Measurements from ENCODE around the gene EVA1B. TPM values are rescaled to one million over a fixed set of nuclear protein-coding genes. Genes with fewer than 3 reads are reported as not detected.
A peak's percentile ranks its signal among the peaks of the same experiment; 100 is the strongest.

Gene EVA1B
- total RNA-seq, 1 experiment from 2014 or later = 32.0 TPM

DNA sequence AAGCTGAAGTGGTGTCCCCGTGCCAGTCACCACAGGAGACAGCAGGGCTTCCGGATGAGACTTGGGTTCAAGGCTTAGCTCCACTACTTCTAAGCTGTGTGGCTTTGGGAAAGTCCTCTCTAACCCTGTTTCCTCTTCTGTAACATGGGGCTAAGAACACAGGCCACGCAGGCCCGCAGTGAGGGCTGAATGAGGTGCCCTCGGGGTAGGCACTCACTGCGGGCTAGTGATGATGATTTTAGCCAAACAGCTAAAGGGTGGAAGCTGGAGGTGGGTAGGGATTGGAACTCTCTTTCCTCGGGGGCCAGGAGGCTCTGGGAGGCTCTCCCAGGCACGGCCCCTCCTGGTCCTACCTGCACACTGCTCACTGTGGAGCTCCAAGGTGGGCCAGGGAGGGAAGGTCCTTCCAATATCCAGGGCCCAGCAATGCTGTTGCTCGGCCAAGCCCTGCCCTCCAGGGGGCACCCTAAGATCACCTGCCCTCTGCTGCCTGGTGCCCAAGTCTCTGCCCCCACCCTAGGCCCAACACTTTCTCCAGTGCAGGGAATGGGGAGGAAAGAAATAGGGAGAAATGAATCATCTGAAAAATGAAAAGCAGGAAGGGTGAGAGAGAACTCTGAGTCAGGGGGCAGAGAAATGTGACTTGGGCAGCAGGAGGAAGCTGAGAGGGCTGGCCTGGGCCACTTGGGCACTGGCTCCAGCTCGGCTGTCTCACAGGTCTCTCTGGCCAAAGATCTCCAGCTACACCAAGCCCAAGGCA, 19.2 kb upstream of the EVA1B start (continued):
- TF ChIP-seq, protein P1, sequence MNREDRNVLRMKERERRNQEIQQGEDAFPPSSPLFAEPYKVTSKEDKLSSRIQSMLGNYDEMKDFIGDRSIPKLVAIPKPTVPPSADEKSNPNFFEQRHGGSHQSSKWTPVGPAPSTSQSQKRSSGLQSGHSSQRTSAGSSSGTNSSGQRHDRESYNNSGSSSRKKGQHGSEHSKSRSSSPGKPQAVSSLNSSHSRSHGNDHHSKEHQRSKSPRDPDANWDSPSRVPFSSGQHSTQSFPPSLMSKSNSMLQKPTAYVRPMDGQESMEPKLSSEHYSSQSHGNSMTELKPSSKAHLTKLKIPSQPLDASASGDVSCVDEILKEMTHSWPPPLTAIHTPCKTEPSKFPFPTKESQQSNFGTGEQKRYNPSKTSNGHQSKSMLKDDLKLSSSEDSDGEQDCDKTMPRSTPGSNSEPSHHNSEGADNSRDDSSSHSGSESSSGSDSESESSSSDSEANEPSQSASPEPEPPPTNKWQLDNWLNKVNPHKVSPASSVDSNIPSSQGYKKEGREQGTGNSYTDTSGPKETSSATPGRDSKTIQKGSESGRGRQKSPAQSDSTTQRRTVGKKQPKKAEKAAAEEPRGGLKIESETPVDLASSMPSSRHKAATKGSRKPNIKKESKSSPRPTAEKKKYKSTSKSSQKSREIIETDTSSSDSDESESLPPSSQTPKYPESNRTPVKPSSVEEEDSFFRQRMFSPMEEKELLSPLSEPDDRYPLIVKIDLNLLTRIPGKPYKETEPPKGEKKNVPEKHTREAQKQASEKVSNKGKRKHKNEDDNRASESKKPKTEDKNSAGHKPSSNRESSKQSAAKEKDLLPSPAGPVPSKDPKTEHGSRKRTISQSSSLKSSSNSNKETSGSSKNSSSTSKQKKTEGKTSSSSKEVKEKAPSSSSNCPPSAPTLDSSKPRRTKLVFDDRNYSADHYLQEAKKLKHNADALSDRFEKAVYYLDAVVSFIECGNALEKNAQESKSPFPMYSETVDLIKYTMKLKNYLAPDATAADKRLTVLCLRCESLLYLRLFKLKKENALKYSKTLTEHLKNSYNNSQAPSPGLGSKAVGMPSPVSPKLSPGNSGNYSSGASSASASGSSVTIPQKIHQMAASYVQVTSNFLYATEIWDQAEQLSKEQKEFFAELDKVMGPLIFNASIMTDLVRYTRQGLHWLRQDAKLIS (CRISPR knock-in tag; IDR thresholded peaks at IDR 0.05; ENCODE audit: borderline replicate concordance) = 0 out of 2 replicates have a peak, but pooled peaks have one; percentile 35
- no peak for TF ChIP-seq TEAD4 (CRISPR knock-in tag; IDR thresholded peaks at IDR 0.05)
- no peak for TF ChIP-seq PRDM15 (CRISPR knock-in tag; IDR thresholded peaks at IDR 0.05)
- TF ChIP-seq ZNF396 (CRISPR knock-in tag; IDR thresholded peaks at IDR 0.05; ENCODE audit: borderline replicate concordance) = no peak
- no peak for TF ChIP-seq GTF2I (CRISPR knock-in tag; conservative IDR thresholded peaks at IDR 0.05)
- TF ChIP-seq JUN (CRISPR knock-in tag; IDR thresholded peaks at IDR 0.05) = no peak

GRCh38 chr1:36341626-36342320, 18.3 kb upstream of the EVA1B start:
- no peak overlapping the region for H3K4me3 Mint-ChIP-seq
- ATAC-seq (no peak), DNase-seq (ENCODE audit: low spot score) (no peak)
- no peak overlapping the region for H3K27ac Mint-ChIP-seq
- ChIA-PET POLR2A (interaction anchor here (0.5 to 1.2 kb wide), 4 partner anchors 18 to 35 kb away, joined by 3 read pairs; partner anchors contain the start of genes EVA1B and SH3D21), CTCF (interaction anchor here (0.6 to 6.0 kb wide), 38 partner anchors 8 to 245 kb away, joined by 3 to 76 read pairs (median 6); partner anchors contain the start of genes EVA1B, LSM10, MAP7D1 and MRPS15)
- no peaks in the 10 kb centered on the region for H3K4me1 Mint-ChIP-seq
- no peaks in the 10 kb centered on the region for H3K27me3 Mint-ChIP-seq (ENCODE audit: low read depth)
- peaks cover 4% of the 10 kb centered on the region; the same call in 1 of the 2 replicates for H3K36me3 Mint-ChIP-seq
- TF ChIP-seq PRDM15 (CRISPR knock-in tag; IDR thresholded peaks at IDR 0.05) (no peak), ERG (CRISPR knock-in tag; IDR thresholded peaks at IDR 0.05) (no peak), TP53 (CRISPR knock-in tag; IDR thresholded peaks at IDR 0.05) (no peak), CBFB (CRISPR knock-in tag; IDR thresholded peaks at IDR 0.05; ENCODE audit: low read depth) (no peak), ATF6 (CRISPR knock-in tag; IDR thresholded peaks at IDR 0.05) (no peak)
- H3K9me3 Mint-ChIP-seq = no peaks in the 10 kb centered on the region

Data from WTC11 (cell line).